GM18858 (cell line): ENCODE measurements around the gene GLRX.
"Not testable (repeated sequence)": the region's sequence is repeated elsewhere in the genome, so short reads cannot be mapped to it uniquely, and the experiment has no call there.

ENCODE experiments used
- ATAC-seq: cut with Tn5 transposase; IDR thresholded peaks from one replicate; pipeline ENCODE4 v1.9.1; 2021; ENCODE audit not compliant: unreplicated experiment

The GLRX gene

DNA sequence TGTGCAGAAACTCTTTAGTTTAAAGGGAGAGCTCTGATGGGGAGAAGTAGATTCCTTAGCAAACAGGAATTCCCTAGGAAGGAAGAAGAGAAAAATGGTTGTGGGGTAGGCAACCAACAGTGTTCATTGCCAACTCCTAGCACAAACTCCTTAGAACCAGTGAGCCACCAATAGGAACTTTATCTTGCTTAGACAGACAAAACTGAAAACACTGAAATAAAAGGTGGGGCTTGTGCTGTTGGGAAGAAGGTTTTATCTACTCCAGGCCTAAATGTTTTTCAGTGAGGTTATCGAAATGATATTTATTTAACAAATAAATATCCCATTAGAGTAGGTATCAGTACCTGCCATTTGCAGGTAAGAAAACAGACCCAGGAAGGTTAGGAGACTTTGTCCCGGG, 7.7 kb upstream of the GLRX start:
- no peak for ATAC-seq

GRCh38 chr5:95827892-95828246, 5.3 kb upstream of the GLRX start:
- ATAC-seq = no peak

GRCh38 chr5:95826949-95827891, 4.7 kb upstream of the GLRX start:
- ATAC-seq = no peak

DNA sequence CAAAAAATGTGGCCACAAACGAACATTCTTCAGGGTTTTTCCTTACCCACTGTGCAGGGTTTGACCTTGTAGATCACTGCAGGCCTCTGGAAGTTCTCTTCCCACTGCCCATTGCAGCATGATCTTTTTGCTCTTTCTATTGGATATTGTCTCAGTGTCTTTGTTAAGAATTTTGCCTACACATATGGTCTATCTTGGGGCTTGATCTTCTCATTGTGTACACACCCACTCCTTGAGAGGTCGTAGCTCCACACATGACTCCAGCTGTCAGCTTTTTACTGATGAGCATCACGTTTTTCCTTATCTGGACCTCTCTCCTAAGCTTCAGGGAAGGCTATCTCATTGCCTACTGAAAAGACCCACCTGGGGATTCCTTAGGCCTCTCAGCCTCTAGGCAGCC, 3.0 kb upstream of the GLRX start:
- ATAC-seq = no peak

DNA sequence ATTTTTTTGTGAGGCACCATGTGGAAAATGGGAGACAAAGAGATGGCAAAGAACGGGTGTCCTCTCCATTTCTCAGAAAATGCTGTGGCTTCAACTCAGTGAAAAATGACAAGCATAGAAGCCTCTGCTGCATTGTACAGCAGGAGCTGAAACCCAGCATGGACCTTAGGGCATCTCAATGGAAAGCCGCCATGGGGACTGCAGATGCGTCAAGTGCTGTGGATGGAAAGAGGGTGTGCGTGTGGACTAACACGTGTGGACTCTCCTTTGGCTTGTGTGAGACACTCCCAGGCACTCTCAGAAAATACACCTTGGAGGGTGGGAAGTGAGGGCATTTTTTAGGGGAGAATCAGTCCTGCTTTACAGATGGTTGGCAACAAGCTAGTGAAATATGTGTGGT, 2.2 kb upstream of the GLRX start:
- ATAC-seq = no peak

GRCh38 chr5:95823738-95824609, 1.4 kb upstream of the GLRX start:
- ATAC-seq = peak; percentile 32

DNA sequence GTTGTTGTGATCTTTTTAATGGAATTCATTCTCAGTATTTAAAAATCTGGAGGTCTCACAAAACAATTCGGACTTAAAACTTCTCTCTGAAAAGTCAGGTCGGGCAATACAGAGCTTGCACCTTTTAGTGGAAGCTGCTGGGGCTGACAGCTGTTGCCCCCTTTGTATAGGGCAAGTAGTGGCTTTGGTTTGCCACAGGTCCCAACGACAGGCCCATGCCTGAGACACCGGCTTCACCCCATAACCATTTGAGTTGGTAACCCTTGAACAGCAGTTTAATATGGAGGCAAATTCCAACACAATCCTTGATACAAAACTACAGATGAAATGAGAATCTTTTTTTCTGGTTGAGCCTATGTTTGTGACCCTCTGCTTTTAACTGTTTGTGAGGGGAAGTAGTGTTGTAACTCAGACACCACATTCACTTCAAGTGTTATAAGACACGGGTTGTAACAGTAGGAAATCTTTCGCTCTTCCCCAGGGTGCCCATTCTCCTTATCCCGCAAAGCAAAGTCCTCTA, 752 bp upstream of the GLRX start:
- ATAC-seq = no peak

DNA sequence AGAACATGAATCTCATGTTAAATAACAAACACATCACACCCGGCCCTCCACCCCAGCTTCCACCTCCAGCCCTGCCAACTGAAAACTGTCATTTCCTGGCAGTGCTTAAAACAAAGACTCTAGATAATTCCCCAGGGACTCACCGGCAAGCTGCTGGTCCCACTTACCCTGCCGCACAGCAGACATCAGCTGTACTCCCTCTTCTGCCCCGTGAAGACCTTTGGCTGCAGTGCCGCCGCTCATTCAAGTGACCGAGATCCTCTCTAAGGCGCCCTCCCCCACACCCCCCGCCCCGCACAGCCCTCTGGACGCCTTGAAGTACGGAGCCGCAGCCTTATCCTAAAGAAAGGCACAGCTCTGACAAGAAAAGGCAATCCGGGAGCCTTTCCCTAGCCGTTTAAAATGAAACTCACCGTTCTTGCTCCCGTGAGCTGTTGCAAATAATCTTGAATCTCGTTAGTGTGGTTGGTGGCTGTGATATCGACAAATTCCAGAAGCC, 434 bp downstream of the GLRX start:
- ATAC-seq = peak; percentile 30

DNA sequence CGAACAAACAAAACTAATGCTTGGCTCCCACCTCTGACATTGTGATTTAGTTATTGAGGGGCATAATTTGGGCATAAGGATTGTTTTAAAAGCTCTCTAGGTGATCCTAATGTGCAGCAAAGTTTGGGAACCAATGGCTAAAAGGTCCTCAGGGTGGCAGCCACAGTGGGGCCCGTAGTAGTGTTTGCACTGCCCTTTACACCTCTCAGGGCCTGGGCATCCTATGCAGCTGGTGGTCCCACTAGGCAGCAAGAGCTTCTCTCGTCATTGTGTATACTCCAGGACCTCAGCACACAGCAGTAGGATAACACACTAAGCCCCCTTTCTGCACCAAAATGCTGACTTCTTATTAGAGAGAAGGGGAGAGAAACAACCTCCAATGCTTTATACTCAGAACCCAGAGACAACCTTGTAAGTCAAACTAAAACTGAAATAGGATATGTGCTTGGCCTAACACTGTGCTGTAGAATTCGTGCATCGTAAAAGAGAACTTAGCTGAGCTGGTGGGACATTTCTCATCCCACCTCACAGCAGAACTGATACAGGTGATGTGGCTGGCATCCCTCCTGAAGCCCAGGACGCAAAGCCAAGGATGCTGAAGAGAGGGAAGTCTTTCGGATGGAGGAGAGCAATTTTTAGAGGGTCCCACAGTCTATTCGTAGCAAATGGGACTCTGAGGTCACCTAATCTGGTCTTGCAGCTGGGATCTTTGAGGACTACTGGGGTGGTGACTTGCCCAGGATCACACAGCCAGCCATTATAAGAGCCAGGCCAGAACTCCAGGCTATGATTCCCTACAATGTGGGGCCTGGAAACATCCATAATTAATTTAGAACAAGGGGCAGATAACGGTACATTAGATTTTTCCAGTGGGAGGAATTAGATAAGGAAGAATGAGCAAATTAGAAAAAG, 1.2 kb downstream of the GLRX start:
- peak; percentile 38 for ATAC-seq

DNA sequence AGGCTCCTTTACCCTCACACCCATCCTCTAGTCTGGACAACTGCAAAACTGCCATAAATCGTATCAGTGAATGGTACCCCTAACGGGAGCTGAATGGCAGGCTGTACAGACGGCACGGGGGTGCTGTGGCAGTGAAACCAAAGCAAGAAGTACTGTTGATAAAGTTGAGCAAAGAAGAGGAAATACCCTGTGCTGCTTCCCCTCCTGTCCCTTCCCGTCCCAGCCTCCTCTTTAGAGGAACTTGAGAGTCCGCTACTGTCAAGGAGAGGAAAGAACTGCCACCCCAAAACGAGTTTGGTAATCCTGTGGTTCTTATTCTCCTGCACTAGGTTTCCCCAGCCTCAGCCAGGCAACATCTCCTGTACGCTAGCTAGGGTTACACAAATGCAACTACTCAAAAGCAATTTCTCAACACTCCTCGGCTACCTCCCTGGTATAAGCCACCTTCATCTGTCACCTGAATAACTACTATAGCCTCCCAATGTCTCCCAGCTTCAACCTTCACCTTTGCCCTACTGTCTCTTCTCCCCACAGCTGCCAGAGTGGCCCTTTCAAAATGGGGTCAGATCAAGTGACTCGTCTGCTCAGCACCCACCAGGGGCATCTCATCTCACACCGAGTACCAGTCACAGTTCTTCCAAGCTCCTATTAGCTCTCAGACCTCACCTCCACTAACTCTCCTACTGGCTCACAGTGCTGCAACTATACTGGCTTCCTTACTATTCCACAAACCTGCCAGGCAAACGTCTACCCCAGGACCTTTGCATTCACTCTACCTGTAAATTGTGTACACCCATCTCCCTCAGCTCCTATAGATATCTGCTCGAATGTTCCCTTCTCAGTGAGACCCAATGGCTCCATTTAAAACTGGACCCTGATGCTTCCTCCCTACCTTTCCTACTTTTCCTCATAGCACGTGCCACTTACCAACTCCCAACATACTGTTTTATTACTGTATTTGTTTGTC, 4.1 kb downstream of the GLRX start:
- ATAC-seq = no peak

GRCh38 chr5:95817430-95817829, 5.1 kb downstream of the GLRX start:
- ATAC-seq = no peak

- no peak for ATAC-seq
Measured at GRCh38 chr5:95816776-95817175, 5.8 kb downstream of the GLRX start.

GRCh38 chr5:95816341-95816740, 6.2 kb downstream of the GLRX start:
- no peak for ATAC-seq

GRCh38 chr5:95815155-95815729, 7.3 kb downstream of the GLRX start:
- no peak for ATAC-seq

GRCh38 chr5:95813035-95813434, 9.5 kb downstream of the GLRX start:
- ATAC-seq = not testable (repeated sequence)

- ATAC-seq = no peak
Measured at GRCh38 chr5:95812074-95812471, 10.5 kb downstream of the GLRX start.

DNA sequence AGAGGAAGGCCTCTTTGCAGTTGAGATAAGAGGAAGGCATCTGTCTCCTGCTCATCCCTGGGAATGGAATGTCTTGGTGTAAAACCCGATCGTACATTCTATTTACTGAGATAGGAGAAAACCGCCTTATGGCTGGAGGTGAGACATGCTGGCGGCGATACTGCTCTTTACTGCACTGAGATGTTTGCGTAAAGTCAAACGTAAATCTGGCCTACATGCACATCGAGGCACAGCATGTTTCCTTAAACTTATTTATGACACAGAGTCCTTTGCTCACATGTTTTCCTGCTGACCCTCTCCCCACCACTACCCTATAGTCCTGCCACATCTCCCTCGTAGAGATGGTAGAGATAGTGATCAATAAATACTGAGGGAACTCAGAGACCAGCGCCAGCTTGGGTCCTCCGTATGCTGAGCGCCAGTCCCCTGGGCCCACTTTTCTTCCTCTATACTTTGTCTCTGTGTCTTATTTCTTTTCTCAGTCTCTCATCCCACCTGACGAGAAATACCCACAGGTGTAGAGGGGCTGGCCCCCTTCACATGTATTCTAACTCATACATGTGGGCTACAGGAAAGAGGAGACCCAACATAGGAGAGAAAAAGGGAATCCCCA, 11.0 kb downstream of the GLRX start:
- not testable (repeated sequence) for ATAC-seq

DNA sequence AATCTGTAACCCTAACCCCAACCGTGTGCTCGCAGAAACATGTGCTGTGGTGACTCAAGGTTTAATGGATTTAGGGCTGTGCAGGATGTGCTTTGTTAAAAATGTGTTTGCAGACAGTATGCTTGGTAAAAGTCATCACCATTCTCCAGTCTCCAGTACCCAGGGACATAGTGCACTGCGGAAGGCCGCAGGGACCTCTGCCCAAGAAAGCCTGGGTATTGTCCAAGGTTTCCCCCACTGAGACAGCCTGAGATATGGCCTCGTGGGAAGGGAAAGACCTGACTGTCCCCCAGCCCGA, 11.5 kb downstream of the GLRX start:
- not testable (repeated sequence) for ATAC-seq
